GM18498 (cell line): Measurements from ENCODE around the gene DNAJC7.
"Not testable (repeated sequence)": the region's sequence is repeated elsewhere in the genome, so short reads cannot be mapped to it uniquely, and the experiment has no call there.

Experiments used
- ATAC-seq: cut with Tn5 transposase; IDR thresholded peaks from one replicate; pipeline ENCODE4 v1.9.1; 2021; ENCODE audit warnings: mild to moderate bottlenecking, moderate library complexity; ENCODE audit not compliant: unreplicated experiment

DNAJC7 gene

DNA sequence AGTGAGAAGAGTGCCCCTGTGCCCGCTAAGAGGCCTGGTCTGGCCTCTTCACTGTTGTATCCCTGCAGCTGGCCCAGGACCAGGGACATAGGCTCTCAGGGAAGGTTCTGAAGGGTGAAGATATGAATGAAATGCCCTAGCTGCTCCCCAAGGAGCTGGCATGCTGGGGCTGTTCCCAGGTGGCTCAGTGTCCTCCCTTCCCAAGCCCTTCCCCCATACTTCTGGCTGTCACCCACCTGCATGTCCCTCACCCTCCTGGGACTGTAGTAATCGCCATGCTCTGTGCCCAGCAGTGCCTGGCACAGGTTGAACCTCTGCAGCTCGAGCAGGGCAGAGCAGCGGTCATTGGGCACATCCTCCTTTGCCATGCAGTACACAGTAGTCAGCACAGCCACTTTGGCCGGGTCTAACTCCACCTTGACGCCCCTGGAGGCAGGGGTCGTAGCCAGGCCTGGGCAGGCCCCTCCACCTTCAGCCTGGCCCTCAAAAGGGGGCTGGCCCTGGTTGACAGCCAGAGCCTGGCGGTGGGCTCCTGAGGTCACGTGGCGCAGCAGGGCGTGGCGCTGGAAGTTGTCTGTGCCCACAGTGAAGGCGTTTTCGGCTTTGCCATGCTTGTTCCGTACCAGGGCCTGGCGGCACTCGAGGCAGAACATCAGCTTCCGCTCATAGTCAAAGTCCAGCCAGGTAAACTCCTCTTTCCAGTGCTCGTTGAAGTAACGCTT is 25.5 kb upstream of the DNAJC7 start:
- no peak for ATAC-seq

DNA sequence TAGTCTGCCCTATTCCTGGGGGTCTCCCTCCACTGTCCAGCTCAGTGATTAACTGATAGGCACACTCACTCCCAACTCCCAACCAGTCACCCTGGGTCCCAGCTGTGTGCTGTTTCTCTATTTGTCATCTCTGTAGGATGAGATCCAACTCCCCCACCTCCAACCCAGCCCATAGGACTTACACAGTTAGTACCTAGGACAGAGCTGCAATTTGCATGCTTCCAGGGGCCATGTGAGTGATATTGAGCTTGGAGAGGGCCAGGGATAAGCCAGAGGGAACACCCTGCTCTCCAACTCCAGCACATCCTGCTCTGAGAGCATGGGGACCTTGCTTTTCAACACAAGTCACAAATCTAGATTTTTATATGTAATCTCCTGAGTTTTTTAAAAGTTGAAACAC is 24.4 kb upstream of the DNAJC7 start:
- no peak for ATAC-seq

DNA sequence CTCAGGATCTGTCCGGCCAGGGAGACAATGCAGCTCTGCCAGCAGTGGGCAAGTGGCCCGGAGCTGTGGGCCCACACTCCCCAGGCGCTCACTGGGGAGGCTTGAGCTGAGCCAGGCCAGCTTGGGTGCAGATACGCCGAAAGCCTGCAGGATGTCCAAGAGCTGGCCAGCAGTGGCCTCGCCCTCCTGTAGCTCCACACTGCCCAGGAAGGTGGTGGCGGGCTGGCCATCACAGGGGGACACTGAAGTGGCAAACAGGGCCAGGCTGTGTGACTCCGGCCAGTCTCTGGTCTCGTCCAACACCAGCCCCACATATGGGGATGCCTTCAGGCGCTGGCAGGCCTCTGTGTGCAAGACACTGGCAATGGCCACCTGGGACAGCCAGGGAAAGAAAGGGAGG is 23.6 kb upstream of the DNAJC7 start:
- ATAC-seq, result no peak

DNA sequence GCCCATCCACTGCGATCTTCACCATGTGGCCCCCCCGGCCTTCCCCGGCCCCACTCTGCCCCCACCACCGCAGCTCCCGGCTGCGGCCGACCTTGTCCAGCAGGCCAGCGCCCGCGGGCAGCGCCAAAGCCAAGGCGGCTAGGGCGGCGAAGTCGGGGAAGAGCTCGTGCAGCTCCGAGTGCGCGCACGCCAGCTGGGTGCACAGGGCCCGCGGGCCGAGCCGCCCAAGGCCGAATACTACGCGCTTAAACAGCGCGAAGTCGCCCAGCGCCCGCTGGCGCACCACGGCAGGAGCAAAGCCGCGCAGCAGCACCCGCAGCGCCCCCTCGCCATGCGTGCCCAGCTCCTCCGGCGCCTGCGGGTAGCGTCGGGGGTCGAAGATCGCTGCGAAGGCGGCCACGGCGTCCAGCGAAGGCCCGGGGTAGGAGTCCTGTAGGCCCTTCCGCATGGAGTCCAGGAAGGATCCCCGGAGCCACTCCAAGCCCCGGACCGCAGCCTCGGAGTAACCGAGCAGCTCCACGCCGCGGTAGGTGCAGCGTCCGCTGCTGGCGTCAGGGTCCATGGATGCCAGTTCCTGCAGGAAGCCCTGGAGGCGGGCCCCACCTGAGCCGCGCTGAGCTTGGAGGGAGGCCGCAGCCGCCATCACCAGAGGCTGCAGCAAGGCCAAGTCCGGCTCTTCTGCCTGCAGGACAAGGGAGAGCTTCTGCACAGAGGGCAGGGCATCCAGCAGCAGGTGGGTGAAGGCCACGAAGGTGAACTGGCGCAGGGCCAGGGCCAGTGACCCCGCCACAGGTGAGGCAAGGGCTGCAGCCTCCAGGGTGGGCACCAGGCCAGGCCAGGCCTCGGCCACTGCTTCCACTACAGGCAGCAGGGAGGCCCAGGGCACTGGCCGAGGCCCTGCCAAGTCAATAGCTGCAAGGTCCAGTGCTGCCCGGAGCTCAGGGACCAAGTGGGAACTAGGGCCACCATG is 22.8 kb upstream of the DNAJC7 start:
- ATAC-seq, result no peak

DNA sequence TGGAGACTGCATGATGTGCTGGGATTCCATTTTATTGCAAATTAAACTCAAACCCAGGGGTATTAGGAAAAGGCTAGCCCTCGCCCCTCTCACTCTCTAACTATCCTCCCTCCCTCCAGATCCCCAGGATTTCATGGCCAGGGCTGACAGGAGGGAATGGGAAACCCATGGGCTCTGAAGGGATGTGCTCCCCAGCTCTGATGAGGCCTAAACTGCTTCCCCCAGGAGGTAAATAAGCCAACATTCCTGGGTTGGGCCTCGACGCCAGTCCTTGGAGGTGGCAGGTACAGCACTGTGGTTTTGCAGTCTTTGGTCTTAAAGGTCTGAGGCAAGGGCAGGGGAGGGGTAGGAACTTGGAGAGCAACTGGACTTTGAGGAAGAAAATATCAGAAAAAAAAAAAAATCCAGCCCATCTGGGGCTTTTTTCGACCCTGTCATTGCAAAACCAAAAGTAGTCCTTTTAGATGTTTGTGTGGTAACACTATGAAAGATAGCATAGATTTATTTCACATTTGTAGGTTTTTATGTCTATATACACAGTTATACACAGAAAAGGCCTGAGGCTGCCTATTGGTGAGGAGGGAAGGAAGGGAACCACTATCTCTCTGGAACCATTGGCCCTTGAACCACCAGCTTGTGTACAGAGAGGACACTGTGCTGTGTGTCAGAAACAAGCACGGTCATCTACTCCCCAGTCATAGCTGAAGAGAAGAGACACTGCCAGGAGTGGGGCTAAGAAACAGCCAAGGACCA is 21.2 kb upstream of the DNAJC7 start:
- ATAC-seq, result no peak

DNA sequence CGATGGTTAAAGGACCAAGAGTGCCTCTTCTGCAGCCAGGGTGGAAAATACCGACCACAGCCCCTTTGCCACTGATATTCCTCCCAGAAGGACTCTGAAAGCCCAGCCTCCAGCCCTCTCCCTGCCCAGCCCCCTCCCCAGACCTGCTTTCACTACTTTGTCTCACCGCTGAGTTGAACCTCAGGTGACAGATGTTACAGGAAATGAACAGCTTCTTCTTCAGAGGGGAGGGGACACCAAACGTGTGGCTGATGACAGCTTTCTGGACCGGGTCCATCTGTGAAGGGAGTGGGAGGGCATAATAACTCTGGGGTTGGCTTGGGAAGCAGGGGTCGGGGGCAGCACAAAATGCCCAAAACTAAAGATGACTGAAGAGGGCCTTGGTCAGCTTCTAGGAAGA is 16.8 kb upstream of the DNAJC7 start:
- ATAC-seq, result no peak

DNA sequence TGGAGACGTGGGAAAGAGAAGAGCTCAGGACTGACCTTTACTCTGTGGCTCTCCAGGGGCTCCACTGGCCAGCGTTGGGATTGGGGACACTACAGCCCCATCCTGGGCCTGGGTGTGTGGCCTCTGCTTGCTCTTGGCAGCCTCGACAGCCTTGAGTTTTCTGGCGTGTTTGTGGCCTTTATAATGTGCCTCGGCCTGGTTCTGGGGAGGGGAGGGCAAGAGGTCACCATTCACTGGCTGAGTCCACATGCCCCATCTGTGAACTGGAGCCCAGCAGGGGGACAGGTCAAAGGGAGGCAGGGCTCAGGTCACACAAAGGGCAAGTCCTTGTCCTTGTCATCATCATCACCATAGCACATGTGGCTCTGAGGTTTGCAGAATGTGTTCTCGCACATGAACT is 14.3 kb upstream of the DNAJC7 start:
- no peak for ATAC-seq

DNA sequence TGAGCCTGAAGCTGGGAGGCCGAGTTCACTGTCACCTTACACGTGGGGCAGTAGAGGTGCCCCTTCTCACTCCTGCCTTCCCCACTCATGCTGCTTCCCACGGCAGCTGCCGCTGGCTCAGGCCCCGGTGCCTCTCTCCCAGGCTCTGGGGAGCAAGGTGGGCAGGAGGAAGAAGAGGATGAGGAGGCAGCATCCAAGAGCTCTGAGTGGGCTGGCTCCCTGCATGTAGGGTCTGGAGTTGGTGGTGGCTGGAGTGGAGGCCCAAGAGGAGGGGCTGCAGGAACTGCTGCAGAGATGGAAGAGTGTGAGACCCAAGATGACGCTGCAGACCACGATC is 11.5 kb upstream of the DNAJC7 start:
- no peak for ATAC-seq

DNA sequence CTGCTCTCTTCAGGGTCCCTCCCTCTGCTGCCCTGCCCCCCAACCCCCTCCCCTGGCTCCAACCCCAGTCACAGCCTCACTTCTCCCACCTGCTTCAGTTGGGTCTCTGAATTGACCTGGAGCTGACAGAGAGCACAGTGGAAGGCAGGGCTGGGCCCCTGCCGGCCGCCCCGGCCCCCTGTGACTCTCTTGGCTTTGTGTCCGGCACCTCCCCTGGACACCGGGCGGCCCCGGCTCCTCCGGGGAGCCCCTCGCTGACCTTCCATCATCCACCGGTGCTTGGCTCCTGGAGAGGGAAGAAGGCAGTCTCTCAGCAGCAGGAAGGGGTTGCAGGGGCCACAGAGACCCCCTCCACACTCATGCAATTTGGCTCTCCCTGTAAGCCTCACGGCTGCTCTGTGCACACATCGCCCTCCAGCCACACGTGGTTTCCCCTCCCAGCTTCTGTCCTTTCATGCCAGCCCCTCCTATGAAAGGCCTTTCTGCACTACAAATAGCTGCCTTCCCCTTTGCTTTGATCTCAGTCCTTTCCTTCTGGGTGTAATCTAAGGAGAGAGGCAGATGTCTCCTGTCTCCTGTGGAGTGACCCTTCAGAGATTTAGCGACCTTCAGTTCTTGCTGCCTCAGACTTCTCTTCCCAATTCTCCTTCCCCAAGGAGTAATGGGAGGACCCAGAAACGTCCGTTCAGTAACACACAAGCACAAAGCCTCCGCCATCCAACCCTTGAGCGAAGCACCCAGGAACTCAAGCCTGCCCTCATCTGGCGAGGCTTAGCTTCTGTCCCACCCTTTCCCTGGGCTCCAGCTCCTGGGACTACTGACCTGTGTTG is 10.9 kb upstream of the DNAJC7 start:
- ATAC-seq, result no peak

DNA sequence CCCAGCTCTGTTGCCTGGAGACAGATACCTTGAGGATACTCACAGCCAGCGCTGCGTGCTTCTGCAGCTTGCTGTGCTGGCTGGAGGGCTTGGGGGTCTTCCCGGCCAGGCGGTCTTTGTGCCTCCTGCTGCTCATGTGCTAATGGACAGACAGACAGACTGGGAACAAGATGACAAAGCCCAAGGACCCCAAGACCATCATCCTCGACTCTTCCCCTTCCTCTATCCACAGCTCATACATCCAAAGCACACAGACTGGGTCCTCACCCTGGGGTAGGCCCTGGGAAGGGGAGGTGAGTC is 10.3 kb upstream of the DNAJC7 start:
- ATAC-seq, result no peak

DNA sequence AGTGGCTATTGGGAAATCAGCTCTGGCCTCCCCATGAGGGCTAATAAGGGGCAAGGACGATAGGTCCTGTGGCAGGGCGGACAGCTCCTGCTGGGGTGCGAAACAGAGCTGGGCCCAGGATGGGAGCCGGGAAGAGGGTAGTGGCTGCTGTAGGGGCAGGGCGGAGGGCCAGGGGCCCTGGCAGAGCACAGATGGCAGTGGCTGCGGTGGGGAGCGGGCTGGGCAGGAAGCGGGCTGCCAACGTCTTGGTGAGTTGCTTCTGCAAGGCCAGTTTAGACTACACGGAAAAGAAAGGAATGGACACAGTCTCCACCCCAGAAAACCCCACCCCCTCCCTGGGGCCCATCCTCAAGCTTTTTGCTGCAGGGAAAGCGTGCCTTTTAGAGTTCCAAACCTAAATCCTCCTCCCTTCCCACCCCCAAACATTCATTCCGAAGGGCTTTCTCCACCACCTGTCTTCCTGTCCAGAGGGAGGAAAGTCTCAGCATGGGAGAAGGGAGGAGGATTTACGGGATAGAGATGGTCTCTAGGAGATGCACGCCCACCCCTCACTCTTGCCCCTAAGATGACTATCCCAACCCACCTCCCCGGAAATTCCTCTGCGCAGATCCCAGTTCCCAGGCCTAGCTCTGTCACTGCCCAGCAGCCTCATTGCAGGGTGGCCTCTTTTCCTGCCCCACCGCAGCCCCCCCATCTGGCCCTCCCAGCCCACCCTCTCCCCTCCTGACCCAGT is 9.8 kb upstream of the DNAJC7 start:
- ATAC-seq, result no peak

DNA sequence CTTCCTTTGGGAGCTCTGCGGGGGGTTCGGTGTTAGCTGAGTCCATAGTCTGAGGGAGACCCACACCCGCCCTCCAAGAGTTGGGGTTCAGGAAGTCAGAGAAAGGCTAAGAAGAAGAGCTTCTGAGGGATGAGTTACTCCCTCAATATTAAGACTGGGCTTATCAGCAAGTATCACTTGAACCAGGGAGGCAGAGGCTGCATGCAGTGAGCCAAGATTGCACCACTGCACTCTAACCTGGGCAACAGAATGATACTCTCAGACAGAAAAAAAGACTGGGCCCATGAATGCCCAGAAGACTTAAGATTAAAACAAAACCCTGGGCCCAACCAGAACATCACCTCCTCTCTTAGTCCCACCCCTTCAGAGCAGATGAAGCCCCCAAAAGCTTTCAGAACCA is 8.7 kb upstream of the DNAJC7 start:
- ATAC-seq, result no peak

DNA sequence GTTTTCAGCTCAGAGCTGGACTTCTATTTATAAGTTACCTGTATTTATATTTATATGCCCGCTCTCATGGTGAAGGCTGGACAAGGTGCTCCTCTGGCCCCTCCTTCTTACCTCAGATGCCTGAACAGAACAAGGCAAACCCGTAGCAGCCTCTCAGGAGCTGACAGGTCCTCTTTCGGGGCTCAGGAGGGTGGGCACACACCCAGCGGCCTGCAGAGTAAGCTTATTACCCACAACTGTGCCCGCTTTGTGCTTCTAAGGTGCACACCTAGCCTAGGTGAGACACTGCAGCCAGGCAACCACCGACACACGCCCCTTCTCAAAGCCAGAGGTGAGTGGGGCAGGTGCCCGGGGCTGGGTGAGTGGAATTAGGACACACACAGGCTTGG is 7.9 kb upstream of the DNAJC7 start:
- no peak for ATAC-seq

DNA sequence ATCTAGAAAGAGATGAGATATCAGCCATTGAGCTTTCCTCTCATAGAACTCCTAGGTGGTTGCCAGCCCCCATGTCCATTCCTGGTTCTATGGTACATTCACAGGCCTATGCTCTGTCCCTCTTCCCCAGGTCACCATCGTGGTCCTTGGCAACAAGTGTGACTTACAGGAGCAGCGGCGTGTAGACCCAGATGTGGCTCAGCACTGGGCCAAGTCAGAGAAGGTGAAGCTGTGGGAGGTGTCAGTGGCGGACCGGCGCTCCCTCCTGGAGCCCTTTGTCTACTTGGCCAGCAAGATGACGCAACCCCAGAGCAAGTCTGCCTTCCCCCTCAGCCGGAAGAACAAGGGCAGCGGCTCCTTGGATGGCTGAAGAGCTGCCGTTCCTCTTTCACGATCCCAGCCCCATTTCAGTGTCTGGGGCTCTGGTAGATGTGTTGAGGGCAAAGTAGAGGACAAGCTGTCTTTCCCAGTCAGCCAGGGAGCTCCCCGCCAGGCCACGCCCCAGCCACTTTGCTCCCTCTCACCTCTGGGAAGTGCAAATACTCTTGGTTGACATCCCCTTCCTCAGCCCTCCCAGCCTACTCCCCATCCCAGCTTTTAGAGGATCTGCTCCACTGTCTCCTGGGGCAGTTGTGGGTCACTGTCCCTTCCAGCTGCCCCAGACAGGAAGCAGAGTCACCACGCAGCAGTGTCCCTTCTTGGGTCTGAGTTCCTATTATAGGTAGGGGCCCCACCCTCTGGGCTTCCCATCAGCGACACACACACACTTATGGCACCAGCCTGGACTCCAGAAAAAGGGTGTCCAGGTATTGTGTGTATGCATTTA is 6.5 kb upstream of the DNAJC7 start:
- no peak for ATAC-seq

DNA sequence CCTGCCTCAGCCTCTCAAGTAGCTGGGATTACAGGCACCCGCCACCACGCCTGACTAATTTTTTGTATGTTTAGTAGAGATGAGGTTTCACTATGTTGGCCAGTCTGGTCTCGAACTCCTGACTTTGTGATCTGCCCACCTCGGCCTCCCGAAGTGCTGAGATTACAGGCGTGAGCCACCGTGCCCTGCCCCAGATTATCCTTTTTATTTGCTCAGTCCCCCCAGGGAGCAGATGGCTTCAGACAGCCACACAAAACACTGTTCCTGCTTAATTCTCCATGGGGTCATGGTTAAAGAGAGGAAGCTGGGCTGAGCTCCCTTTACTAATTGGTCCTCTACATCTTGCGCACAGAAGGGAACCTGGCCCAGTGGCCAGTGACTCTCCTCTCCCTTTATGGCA is 3.6 kb upstream of the DNAJC7 start:
- not testable (repeated sequence) for ATAC-seq

DNA sequence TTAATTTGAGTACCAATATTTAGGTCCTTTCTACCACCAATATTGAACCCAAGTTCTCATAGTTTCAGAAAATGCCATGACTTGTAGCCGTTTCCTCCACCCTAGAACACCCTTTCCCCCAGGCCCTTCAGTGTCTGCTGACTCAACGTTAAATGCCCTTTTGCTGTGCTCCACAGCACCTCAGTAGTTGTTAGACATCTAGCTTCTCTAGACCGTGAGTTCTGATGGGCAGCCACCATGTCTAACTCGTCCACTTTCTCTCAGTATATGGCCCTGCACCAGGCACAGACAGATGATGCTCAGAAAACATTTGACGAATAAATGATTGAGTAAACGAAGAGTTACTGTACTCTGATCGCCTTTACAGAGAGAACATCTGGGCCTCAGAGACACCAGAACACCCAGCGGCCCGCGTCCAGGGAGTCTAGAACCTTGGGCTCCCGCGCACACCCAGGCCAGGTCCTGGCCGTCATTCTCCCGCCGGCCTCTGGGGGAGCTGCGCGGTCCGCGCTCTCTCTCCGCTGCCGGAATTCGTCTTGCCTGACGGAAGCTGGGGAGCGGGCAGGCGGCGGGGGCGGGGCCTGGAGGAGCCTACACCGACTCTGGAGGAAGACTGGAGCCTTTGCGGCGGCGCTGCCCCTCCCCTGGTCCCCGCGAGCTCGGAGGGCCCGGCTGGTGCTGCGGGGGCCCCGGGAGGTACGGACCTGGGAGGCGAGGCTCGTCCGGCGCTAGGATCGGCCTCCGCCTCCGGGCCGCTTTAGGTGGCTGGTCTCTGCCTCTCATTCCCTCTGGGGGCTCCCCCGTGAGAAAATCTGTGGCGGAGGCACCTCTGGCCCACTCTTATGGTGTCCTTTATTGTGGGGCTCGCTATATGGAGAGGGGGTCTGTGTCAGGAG is 2.5 kb upstream of the DNAJC7 start, which contains the start of gene NKIRAS2:
NKIRAS2 (plus strand) TSS at position 582 of the 896 bp plus-strand sequence. CDS start 1,488 bp downstream, outside the sequence.
- peak; percentile 64 for ATAC-seq

DNA sequence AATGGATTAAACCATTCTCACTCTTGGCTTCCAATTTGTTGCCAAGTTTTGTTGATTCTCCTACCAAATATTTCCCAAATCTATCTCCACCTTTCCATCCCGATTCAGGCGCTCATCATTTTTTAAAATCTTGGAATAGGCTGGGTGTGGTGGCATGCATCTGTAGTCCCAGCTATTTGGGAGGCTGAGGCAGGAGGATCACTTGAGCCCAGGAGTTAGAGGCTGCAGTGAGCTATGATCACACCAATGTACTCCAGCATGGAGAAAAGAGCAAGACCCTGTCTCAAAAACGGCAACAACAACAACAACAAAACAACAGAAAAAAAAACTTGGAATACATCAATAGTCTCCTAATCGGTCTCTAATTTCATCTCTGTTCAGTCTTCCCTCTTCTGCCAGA is 1.7 kb upstream of the DNAJC7 start:
- ATAC-seq, result no peak

DNA sequence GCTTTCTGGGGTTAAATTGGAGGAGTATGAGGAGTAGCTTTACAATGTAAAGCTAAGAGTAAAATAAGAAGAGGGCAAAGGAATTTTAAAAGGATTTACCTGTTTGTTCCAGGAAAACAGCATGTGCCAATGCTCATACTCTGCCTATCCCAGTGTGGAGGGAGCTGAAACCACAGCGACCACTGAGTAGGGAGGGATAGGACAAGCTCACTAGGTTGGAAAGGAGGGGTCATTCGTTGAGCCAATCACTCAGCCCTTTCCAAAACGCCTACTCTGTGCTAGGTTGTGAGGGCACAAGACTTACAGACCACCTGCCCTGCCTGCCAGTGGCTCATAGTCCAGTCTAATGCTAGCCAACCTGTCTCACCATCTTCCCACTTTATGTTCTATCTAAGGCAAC is 1.1 kb upstream of the DNAJC7 start:
- no peak for ATAC-seq
